ENCODE data around the gene NME3. TPM values are rescaled to one million over a fixed set of nuclear protein-coding genes. Genes with fewer than 3 reads are reported as not detected.

NME3 gene
- total and polyA plus RNA-seq, 2 of the 13 experiments (the other 11 are each of a cell fraction or from before 2014, with no cell fraction given): 10.4 to 15.9 TPM

DNA sequence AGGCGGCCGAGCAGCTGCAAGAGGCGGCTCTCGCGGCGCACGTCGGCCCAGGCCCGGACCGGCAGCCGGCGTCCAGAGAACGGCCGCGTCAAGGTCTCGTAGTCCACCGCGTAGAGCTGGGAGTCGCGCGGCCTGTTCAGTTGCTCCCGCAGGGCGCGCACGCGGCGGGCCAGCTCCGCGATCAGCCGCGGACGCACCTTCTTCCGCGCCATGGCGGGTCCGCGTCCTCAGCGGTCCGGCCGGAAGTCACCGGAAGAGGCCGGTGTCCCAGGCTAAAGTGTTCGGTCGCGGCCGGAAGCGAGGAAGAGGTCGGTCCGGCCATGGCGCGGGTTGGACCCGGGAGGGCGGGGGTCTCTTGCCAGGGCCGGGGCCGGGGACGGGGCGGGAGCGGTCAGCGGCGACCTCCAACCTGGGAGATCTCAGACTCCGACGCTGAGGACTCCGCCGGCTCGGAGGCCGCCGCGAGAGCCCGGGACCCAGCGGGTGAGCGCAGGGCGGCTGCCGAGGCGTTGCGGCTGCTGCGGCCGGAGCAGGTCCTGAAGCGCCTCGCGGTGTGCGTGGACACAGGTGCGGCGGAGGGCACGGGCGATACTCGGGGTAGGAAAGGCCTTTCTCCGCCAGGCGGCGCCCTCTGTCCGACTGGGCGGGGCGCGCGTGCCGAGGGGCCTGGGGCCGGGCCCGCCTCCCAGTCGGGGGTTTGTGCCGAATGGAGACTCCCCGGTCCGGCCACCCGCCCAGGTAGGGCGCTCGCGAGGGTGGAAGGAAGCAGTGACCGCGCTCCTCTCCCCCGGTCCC, 1.8 kb upstream of the NME3 start, which contains the start of gene MRPS34 (continued):
- TF ChIP-seq, protein P1, sequence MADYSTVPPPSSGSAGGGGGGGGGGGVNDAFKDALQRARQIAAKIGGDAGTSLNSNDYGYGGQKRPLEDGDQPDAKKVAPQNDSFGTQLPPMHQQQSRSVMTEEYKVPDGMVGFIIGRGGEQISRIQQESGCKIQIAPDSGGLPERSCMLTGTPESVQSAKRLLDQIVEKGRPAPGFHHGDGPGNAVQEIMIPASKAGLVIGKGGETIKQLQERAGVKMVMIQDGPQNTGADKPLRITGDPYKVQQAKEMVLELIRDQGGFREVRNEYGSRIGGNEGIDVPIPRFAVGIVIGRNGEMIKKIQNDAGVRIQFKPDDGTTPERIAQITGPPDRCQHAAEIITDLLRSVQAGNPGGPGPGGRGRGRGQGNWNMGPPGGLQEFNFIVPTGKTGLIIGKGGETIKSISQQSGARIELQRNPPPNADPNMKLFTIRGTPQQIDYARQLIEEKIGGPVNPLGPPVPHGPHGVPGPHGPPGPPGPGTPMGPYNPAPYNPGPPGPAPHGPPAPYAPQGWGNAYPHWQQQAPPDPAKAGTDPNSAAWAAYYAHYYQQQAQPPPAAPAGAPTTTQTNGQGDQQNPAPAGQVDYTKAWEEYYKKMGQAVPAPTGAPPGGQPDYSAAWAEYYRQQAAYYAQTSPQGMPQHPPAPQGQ (CRISPR knock-in tag; IDR thresholded peaks at IDR 0.05; ENCODE audit: borderline replicate concordance): peak; percentile 66; the same call in 1 of the 2 replicates
- peak; percentile 23; the same call in 1 of the 2 replicates for TF ChIP-seq ZNF234 (CRISPR knock-in tag; conservative IDR thresholded peaks at IDR 0.05)
- no peak for TF ChIP-seq PAF1 (CRISPR knock-in tag; IDR thresholded peaks at IDR 0.05)
- TF ChIP-seq FOXJ3 (CRISPR knock-in tag; IDR thresholded peaks at IDR 0.05; ENCODE audit: borderline replicate concordance): no peak
- TF ChIP-seq, protein P2, sequence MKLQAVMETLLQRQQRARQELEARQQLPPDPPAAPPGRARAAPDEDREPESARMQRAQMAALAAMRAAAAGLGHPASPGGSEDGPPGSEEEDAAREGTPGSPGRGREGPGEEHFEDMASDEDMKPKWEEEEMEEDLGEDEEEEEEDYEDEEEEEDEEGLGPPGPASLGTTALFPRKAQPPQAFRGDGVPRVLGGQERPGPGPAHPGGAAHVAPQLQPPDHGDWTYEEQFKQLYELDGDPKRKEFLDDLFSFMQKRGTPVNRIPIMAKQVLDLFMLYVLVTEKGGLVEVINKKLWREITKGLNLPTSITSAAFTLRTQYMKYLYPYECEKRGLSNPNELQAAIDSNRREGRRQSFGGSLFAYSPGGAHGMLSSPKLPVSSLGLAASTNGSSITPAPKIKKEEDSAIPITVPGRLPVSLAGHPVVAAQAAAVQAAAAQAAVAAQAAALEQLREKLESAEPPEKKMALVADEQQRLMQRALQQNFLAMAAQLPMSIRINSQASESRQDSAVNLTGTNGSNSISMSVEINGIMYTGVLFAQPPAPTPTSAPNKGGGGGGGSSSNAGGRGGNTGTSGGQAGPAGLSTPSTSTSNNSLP (IDR thresholded peaks at IDR 0.05; ENCODE audit: low read depth, low read length): no peak
- TF ChIP-seq, protein P3, sequence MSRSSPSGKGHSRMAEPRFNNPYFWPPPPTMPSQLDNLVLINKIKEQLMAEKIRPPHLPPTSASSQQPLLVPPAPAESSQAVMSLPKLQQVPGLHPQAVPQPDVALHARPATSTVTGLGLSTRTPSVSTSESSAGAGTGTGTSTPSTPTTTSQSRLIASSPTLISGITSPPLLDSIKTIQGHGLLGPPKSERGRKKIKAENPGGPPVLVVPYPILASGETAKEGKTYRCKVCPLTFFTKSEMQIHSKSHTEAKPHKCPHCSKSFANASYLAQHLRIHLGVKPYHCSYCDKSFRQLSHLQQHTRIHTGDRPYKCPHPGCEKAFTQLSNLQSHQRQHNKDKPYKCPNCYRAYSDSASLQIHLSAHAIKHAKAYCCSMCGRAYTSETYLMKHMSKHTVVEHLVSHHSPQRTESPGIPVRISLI (CRISPR knock-in tag; IDR thresholded peaks at IDR 0.05; ENCODE audit: borderline replicate concordance): no peak; the same call in 1 of the 2 replicates
- TF ChIP-seq CREM (IDR thresholded peaks at IDR 0.05): no peak
- TF ChIP-seq CREM (CRISPR knock-in tag; IDR thresholded peaks at IDR 0.05): no peak
- no peak for TF ChIP-seq MAFG (CRISPR knock-in tag; IDR thresholded peaks at IDR 0.05)
- no peak; the same call in 1 of the 2 replicates for TF ChIP-seq RFX3 (CRISPR knock-in tag; IDR thresholded peaks at IDR 0.05)
- TF ChIP-seq ZNF777 (CRISPR knock-in tag; IDR thresholded peaks at IDR 0.05): peak; percentile 84; the same call in 1 of the 2 replicates
- peak; percentile 45; the same call in 1 of the 2 replicates for TF ChIP-seq ZSCAN12 (CRISPR knock-in tag; IDR thresholded peaks at IDR 0.05)
- peak; percentile 99 for TF ChIP-seq YEATS4 (CRISPR knock-in tag; IDR thresholded peaks at IDR 0.05; ENCODE audit: borderline replicate concordance)
- TF ChIP-seq, protein P4, sequence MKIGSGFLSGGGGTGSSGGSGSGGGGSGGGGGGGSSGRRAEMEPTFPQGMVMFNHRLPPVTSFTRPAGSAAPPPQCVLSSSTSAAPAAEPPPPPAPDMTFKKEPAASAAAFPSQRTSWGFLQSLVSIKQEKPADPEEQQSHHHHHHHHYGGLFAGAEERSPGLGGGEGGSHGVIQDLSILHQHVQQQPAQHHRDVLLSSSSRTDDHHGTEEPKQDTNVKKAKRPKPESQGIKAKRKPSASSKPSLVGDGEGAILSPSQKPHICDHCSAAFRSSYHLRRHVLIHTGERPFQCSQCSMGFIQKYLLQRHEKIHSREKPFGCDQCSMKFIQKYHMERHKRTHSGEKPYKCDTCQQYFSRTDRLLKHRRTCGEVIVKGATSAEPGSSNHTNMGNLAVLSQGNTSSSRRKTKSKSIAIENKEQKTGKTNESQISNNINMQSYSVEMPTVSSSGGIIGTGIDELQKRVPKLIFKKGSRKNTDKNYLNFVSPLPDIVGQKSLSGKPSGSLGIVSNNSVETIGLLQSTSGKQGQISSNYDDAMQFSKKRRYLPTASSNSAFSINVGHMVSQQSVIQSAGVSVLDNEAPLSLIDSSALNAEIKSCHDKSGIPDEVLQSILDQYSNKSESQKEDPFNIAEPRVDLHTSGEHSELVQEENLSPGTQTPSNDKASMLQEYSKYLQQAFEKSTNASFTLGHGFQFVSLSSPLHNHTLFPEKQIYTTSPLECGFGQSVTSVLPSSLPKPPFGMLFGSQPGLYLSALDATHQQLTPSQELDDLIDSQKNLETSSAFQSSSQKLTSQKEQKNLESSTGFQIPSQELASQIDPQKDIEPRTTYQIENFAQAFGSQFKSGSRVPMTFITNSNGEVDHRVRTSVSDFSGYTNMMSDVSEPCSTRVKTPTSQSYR (CRISPR knock-in tag; IDR thresholded peaks at IDR 0.05; ENCODE audit: borderline replicate concordance): no peak
- TF ChIP-seq, protein P5, sequence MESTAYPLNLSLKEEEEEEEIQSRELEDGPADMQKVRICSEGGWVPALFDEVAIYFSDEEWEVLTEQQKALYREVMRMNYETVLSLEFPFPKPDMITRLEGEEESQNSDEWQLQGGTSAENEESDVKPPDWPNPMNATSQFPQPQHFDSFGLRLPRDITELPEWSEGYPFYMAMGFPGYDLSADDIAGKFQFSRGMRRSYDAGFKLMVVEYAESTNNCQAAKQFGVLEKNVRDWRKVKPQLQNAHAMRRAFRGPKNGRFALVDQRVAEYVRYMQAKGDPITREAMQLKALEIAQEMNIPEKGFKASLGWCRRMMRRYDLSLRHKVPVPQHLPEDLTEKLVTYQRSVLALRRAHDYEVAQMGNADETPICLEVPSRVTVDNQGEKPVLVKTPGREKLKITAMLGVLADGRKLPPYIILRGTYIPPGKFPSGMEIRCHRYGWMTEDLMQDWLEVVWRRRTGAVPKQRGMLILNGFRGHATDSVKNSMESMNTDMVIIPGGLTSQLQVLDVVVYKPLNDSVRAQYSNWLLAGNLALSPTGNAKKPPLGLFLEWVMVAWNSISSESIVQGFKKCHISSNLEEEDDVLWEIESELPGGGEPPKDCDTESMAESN (CRISPR knock-in tag; conservative IDR thresholded peaks at IDR 0.05): peak; percentile 83
- TF ChIP-seq ZNF709 (CRISPR knock-in tag; IDR thresholded peaks at IDR 0.05): peak; percentile 63; the same call in 1 of the 2 replicates
- no peak for TF ChIP-seq TBL1XR1 (IDR thresholded peaks at IDR 0.05; ENCODE audit: borderline replicate concordance, low read length, partially characterized antibody)

Measured in HepG2 (cell line).